DLD1 (cell line): ENCODE measurements around the gene TTC3.

ENCODE experiments used
- in situ Hi-C: cut with HindIII; loops from 2 replicates; pipeline ENCODE4 v1.10.0; 2017; ENCODE audit warnings: low sequenced_read_pairs

Gene TTC3

GRCh38 chr21:37192019-37192418 lies 119.0 kb downstream of the TTC3 start:
- in situ Hi-C loops, result no loop called here

- in situ Hi-C loops, result no loop called here
Observed at GRCh38 chr21:37193006-37193405, 120.0 kb downstream of the TTC3 start.

GRCh38 chr21:37193676-37194075 lies 120.6 kb downstream of the TTC3 start:
- in situ Hi-C loops, result no loop called here

- in situ Hi-C loops, result no loop called here
Observed at GRCh38 chr21:37195059-37195458, 122.0 kb downstream of the TTC3 start.

GRCh38 chr21:37195610-37196009 lies 122.6 kb downstream of the TTC3 start:
- in situ Hi-C loops, result no loop called here

GRCh38 chr21:37196847-37197246 lies 123.8 kb downstream of the TTC3 start:
- in situ Hi-C loops, result no loop called here

- in situ Hi-C loops, result no loop called here
Observed at GRCh38 chr21:37197746-37198145, 124.7 kb downstream of the TTC3 start.

GRCh38 chr21:37199057-37199924 lies 126.2 kb downstream of the TTC3 start:
- in situ Hi-C loops, result no loop called here

GRCh38 chr21:37200641-37201480 lies 127.8 kb downstream of the TTC3 start:
- in situ Hi-C loops, result no loop called here

- in situ Hi-C loops, result no loop called here
Observed at GRCh38 chr21:37202221-37203110, 129.4 kb downstream of the TTC3 start.

- in situ Hi-C loops, result no loop called here
Observed at GRCh38 chr21:37204580-37204979, 131.5 kb downstream of the TTC3 start.

- in situ Hi-C loops, result no loop called here
Observed at GRCh38 chr21:37206496-37206895, 133.4 kb downstream of the TTC3 start.

- in situ Hi-C loops, result no loop called here
Observed at GRCh38 chr21:37207441-37208009, 134.5 kb downstream of the TTC3 start.

GRCh38 chr21:37208056-37208721 lies 135.1 kb downstream of the TTC3 start:
- in situ Hi-C loops, result no loop called here

- in situ Hi-C loops, result no loop called here
Observed at GRCh38 chr21:37208741-37209225, 135.7 kb downstream of the TTC3 start.

GRCh38 chr21:37210130-37210529 lies 137.1 kb downstream of the TTC3 start:
- in situ Hi-C loops, result no loop called here

- in situ Hi-C loops, result no loop called here
Observed at GRCh38 chr21:37210799-37211198, 137.7 kb downstream of the TTC3 start.

- in situ Hi-C loops, result no loop called here
Observed at GRCh38 chr21:37214952-37215351, 141.9 kb downstream of the TTC3 start.

GRCh38 chr21:37219761-37220432 lies 146.8 kb downstream of the TTC3 start:
- in situ Hi-C loops, result no loop called here
